SK-N-SH (cell line): Measurements from ENCODE around the gene ARHGAP44. TPM values are rescaled to one million over a fixed set of nuclear protein-coding genes. Genes with fewer than 3 reads are reported as not detected.

Experiments
- CTCF ChIA-PET: fragments of 300-600, 350-600 bp; formaldehyde crosslinking; extraction: SDS; loops from one replicate; lab custom pipeline; 2021; lab: Yijun Ruan, JAX
- POLR2A ChIA-PET: fragments of 350-600 bp; sonication (Branson Sonifier 250); formaldehyde crosslinking; extraction: SDS; loops from one replicate; lab custom pipeline; 2020; ENCODE audit warnings: antibody characterized with exemption, inconsistent platforms; lab: Yijun Ruan, JAX
- DNase-seq: peaks from one replicate; pipeline ENCODE4 v3.0.0; 2012
- H2AFZ ChIP-seq: fragments of 200-600 bp; sonication (generic); 2 replicates; pipeline ENCODE4 v1.8.1; 2016; ENCODE audit warnings: antibody characterized with exemption, mild to moderate bottlenecking, low read depth
- H3F3A ChIP-seq: fragments of 200-600 bp; sonication (generic); replicated peaks from 2 replicates; pipeline ENCODE3; 2016; ENCODE audit warnings: antibody characterized with exemption, mild to moderate bottlenecking; ENCODE audit not compliant: insufficient read depth
- H3K27ac ChIP-seq, 2 experiments: fragments of 200-500 bp in 1 of 2; fragments of 200-600 bp in 1 of 2; sonication (Bioruptor generic) in 1 of 2; sonication (generic), shearing (Covaris generic) in 1 of 2; 2 replicates each; pipeline versions ENCODE4 v1.5.1 to v1.6.1; 2014 to 2016; ENCODE audit warnings: low read depth in 2 of 2, inconsistent platforms in 1 of 2, low read length in 1 of 2, mild to moderate bottlenecking in 1 of 2, mixed read lengths in 1 of 2
- H3K27me3 ChIP-seq: fragments of 200-600 bp; sonication (generic), shearing (Covaris generic); 2 replicates; pipeline ENCODE4 v1.6.1; 2016; ENCODE audit warnings: mixed run types; ENCODE audit not compliant: insufficient read depth
- H3K36me3 ChIP-seq, 2 experiments: fragments of 200-500 bp in 1 of 2; fragments of 200-600 bp in 1 of 2; sonication (Bioruptor generic) in 1 of 2; sonication (generic) in 1 of 2; replicated peaks in 1 of 2; 2 replicates each; pipeline versions ENCODE3 to v1.5.1; 2014 to 2016; ENCODE audit warnings: low read length in 1 of 2, mild to moderate bottlenecking in 1 of 2; ENCODE audit not compliant: insufficient read depth in 2 of 2, control insufficient read depth in 1 of 2
- H3K4me1 ChIP-seq, 2 experiments: fragments of 200-500 bp in 1 of 2; fragments of 200-600 bp in 1 of 2; sonication (Bioruptor generic) in 1 of 2; sonication (generic), shearing (Covaris generic) in 1 of 2; 2 replicates each; pipeline versions ENCODE4 v1.5.1 to v1.6.1; 2014 to 2016; ENCODE audit warnings: low read depth in 1 of 2, low read length in 1 of 2, mixed run types in 1 of 2; ENCODE audit not compliant: insufficient read depth in 2 of 2, control insufficient read depth in 1 of 2
- H3K4me2 ChIP-seq: fragments of 200-600 bp; sonication (generic), shearing (Covaris generic); 2 replicates; pipeline ENCODE4 v1.6.1; 2017; ENCODE audit warnings: mixed run types
- H3K4me3 ChIP-seq, 2 experiments: fragments of 200-500 bp in 1 of 2; fragments of 200-600 bp in 1 of 2; sonication (Bioruptor generic) in 1 of 2; sonication (generic), shearing (Covaris generic) in 1 of 2; 2 replicates each; pipeline versions ENCODE4 v1.5.1 to v1.8.1; 2014 to 2016; ENCODE audit warnings: low read depth in 2 of 2, inconsistent platforms in 1 of 2, low read length in 1 of 2, mild to moderate bottlenecking in 1 of 2, mixed read lengths in 1 of 2, moderate library complexity in 1 of 2
- H3K79me2 ChIP-seq: fragments of 200-600 bp; sonication (generic); 2 replicates; pipeline ENCODE4 v1.8.1; 2017; ENCODE audit warnings: mild to moderate bottlenecking; ENCODE audit not compliant: insufficient read depth
- H3K9ac ChIP-seq: fragments of 200-600 bp; sonication (generic); 2 replicates; pipeline ENCODE4 v1.6.1; 2017; ENCODE audit warnings: mixed run types
- H3K9me2 ChIP-seq: fragments of 200-600 bp; sonication (generic); 2 replicates; pipeline ENCODE4 v1.6.1; 2017; ENCODE audit warnings: mixed run types
- H3K9me3 ChIP-seq: fragments of 200-600 bp; sonication (generic); 2 replicates; pipeline ENCODE4 v1.6.1; 2017; ENCODE audit warnings: mixed run types, mild to moderate bottlenecking, moderate library complexity
- H4K20me1 ChIP-seq: fragments of 200-600 bp; sonication (generic); 2 replicates; pipeline ENCODE4 v1.6.1; 2017; ENCODE audit warnings: mild to moderate bottlenecking, mixed run types; ENCODE audit not compliant: insufficient read depth
- CTCF ChIP-seq: fragments of 200-600 bp; sonication (generic); IDR thresholded peaks from 2 replicates; pipeline ENCODE4 v1.6.1; 2017; ENCODE audit warnings: antibody characterized with exemption, mild to moderate bottlenecking, moderate library complexity
- EZH2phosphoT487 ChIP-seq: fragments of 200-600 bp; sonication (generic); IDR thresholded peaks from 2 replicates; pipeline ENCODE4 v1.6.1; 2017; ENCODE audit warnings: low read depth, mixed run types, mild to moderate bottlenecking, antibody characterized with exemption, moderate library complexity, borderline replicate concordance
- JUND ChIP-seq: IDR thresholded peaks from 2 replicates; pipeline ENCODE4 v1.4.0; 2012
- MXI1 ChIP-seq: IDR thresholded peaks from 2 replicates; pipeline ENCODE4 v1.6.1; 2012; ENCODE audit warnings: mild to moderate bottlenecking, low read depth, low read length, improper control_type of control experiment
- POLR2AphosphoS5 ChIP-seq: IDR thresholded peaks from 2 replicates; pipeline ENCODE4 v1.6.1; 2012; ENCODE audit warnings: low read depth, low read length
- RFX5 ChIP-seq: IDR thresholded peaks from 2 replicates; pipeline ENCODE4 v1.6.1; 2012; ENCODE audit warnings: mild to moderate bottlenecking, improper control_type of control experiment, low read length
- RXRA ChIP-seq: IDR thresholded peaks from 2 replicates; pipeline ENCODE4 v1.4.0; 2012; ENCODE audit warnings: low read depth, mild to moderate bottlenecking, borderline replicate concordance
- TAF1 ChIP-seq: IDR thresholded peaks from 2 replicates; pipeline ENCODE4 v1.6.1; 2012; ENCODE audit warnings: low read depth, mild to moderate bottlenecking, low read length, moderate library complexity, borderline replicate concordance
- TEAD4 ChIP-seq: IDR thresholded peaks from 2 replicates; pipeline ENCODE4 v1.4.0; 2012; ENCODE audit warnings: mild to moderate bottlenecking, borderline replicate concordance; ENCODE audit not compliant: insufficient read depth
- YY1 ChIP-seq: IDR thresholded peaks from 2 replicates; pipeline ENCODE4 v1.4.0; 2012; ENCODE audit warnings: low read depth, mild to moderate bottlenecking
- WGBS: methylation state at CpG from one replicate; pipeline ENCODE4 v1.1.6; 2017; ENCODE audit warnings: low lambda C conversion rate; 5-methylcytosine and 5-hydroxymethylcytosine counted together
- polyA plus RNA-seq, 3 experiments: library from polyadenylated mRNA; depleted of rRNA; stranded (reverse); fragments of >200 nt; gene quantifications; 2 replicates each; pipeline ENCODE4 v1.2.3, GENCODE V29; 2012
- TF ChIP-seq, protein P1 (sequence below): IDR thresholded peaks from 2 replicates; pipeline ENCODE4 v1.4.0; 2012; ENCODE audit warnings: low read depth, borderline replicate concordance

Gene ARHGAP44
- polyA plus RNA-seq, 1 of the 3 experiments (the other 2 are of a cell fraction): 0.28 TPM

- TF ChIP-seq, protein P1, sequence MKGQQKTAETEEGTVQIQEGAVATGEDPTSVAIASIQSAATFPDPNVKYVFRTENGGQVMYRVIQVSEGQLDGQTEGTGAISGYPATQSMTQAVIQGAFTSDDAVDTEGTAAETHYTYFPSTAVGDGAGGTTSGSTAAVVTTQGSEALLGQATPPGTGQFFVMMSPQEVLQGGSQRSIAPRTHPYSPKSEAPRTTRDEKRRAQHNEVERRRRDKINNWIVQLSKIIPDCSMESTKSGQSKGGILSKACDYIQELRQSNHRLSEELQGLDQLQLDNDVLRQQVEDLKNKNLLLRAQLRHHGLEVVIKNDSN: no peak
- TF ChIP-seq CTCF (no peak), RXRA (no peak), TEAD4 (no peak), TAF1 (no peak), MXI1 (no peak), EZH2phosphoT487 (no peak), POLR2AphosphoS5 (no peak), RFX5 (no peak), JUND (no peak)
These were observed 197.8 kb downstream of the ARHGAP44 start (continued) for GRCh38 chr17:12987120-12987519.

DNA sequence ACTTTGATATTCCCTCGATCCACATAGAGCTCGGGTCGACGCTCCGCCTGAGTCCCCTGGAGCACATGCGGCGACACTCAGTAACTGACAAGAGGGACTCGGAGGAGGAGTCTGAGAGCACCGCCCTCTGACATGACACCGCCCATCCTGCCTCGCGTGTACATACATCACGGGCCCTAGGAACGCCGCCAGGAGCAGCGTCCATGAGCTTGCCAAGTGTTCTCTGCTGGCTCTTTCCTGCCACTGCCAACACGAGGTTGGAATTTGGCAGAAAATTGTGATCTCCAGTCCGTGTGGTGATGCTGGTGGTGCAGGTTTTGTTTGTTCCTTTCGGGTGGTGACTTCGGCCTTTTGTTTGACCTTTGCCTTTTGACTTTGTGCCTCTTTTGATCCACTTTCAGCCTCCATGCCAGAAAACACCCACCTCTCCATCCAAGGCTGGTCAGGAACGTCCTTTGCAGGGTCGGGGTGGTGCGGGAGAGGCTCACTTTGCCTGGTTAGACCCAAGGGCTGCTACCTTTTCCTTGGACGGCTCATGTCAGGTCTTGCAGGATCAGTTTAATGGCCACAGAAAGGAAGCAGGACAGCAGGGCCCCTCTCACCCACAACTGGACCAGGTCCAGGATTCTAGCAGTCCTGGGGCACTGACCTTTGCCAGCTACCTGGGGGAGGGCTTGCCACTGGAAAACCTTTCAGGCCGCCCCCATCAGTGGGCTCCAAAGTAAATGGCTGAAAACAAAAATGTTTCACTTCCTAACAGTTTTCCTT lies 200.9 kb downstream of the ARHGAP44 start:
- H3K36me3 ChIP-seq: peaks cover 0 to 46% of the 10 kb centered on the region in 2 experiments
- H3K9me3 ChIP-seq: no peaks in the 10 kb centered on the region
- no peaks in the 10 kb centered on the region for H4K20me1 ChIP-seq
- no peaks in the 10 kb centered on the region for H3K9me2 ChIP-seq
- H2AFZ ChIP-seq: no peak overlapping the region
- H3K4me3 ChIP-seq: no peak overlapping the region
- no peak overlapping the region for H3K27ac ChIP-seq
- DNase-seq: no peak
- H3F3A ChIP-seq: no peaks in the 10 kb centered on the region
- TF ChIP-seq EZH2phosphoT487: no peak
- no peak for TF ChIP-seq RFX5
- ChIA-PET POLR2A (no interaction called here), CTCF (interaction anchor here (0.7 to 6.4 kb wide), 3 partner anchors 13 to 35 kb away, joined by 3 to 37 read pairs (median 4); no protein-coding TSS in a partner anchor)
- peaks cover 3% of the 10 kb centered on the region; the same call in 1 of the 2 replicates for H3K27me3 ChIP-seq
- WGBS: 93% methylated on average over 25 of the region's 25 CpGs
- H3K79me2 ChIP-seq: no peaks in the 10 kb centered on the region
- H3K9ac ChIP-seq: no peak overlapping the region
- H3K4me1 ChIP-seq: peaks cover 0 to 10% of the 10 kb centered on the region in 2 experiments; a peak in 1 of 4 replicates
- H3K4me2 ChIP-seq: no peak overlapping the region

DNA sequence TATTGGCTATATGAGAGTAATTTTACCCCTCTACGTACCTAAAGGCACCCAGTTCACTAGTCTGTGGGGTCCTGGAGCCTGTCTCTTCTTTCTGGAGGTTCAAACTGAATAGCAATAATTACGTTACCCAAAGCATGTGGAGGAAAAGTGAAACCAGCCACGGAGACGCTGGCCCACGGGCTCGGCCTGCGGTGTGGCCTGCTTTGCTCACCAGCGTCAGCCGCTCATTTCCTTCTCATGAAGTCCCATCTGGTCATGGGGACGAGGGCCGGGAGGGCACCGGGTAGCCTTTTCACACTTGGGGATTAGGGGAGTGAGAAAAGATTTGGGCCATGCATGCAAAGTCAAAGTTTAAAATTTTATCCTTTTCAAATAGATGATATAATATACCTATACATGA lies 201.6 kb downstream of the ARHGAP44 start:
- POLR2A ChIA-PET: no interaction called here
- 95% methylated on average over 12 of the region's 12 CpGs for WGBS
- DNase-seq: no peak
- no peaks in the 10 kb centered on the region for H3K79me2 ChIP-seq
- H3K27me3 ChIP-seq: no peaks in the 10 kb centered on the region; the same call in 1 of the 2 replicates
- H4K20me1 ChIP-seq: no peaks in the 10 kb centered on the region
- H2AFZ ChIP-seq: no peak overlapping the region
- no peak overlapping the region for H3K4me3 ChIP-seq
- CTCF ChIA-PET: interaction anchor here (0.7 to 6.4 kb wide), 3 partner anchors 13 to 34 kb away, joined by 3 to 37 read pairs (median 4); no protein-coding TSS in a partner anchor
- H3K36me3 ChIP-seq: peaks cover 0 to 53% of the 10 kb centered on the region in 2 experiments
- H3F3A ChIP-seq: no peaks in the 10 kb centered on the region
- H3K9me3 ChIP-seq: no peaks in the 10 kb centered on the region
- no peak for TF ChIP-seq YY1
- no peak overlapping the region for H3K27ac ChIP-seq
- H3K9me2 ChIP-seq: no peaks in the 10 kb centered on the region
- H3K9ac ChIP-seq: no peak overlapping the region
- peaks cover 0 to 7% of the 10 kb centered on the region in 2 experiments; a peak in 1 of 4 replicates for H3K4me1 ChIP-seq
- H3K4me2 ChIP-seq: no peak overlapping the region
